Fibroblast of lung (primary cell): ENCODE data around the gene ZDHHC13.

Source experiments
- EZH2 ChIP-seq: IDR thresholded peaks from 2 replicates; pipeline ENCODE4 v1.5.1; 2012; ENCODE audit warnings: low read length, control low read depth, mild to moderate bottlenecking; ENCODE audit errors: missing control alignments
- TF ChIP-seq, protein P1 (sequence below), 2 donors: IDR thresholded peaks in 1 of 2; conservative IDR thresholded peaks in 1 of 2; 1 replicate in 1 of 2; 2 replicates in 1 of 2; pipeline ENCODE4 v1.5.1; 2011 to 2012; ENCODE audit warnings: low read length in 2 of 2, control low read depth in 1 of 2, inconsistent platforms in 1 of 2, low read depth in 1 of 2, mild to moderate bottlenecking in 1 of 2

DNA sequence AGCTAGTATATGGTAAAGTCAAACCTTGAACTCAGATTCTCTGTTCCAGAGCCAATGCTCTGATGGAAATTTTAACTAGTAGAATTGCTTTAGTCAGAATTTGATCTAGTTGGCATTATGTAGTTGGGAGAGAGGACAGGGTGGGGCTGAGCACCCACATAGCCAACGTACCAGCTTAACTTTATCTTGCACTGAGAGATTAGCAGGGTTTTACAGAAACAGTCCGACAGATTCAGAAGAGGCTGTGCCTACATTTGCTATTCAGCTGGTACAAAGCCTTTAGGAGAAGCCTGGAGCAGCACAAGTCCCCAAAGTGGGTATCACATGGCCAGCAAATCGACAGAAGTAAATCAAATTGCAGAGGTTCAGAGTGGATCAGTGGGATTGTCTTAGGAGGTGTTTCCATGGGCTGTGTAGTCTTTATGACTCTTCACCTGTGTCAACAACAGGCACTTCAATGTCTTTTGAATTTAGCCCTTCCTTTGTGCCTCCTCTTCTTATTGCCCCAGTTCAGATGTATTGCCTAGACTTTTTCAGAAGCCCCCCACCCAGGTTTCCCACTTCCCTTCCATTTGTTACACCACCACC, 92.1 kb downstream of the ZDHHC13 start:
- no peak for TF ChIP-seq EZH2
- TF ChIP-seq, protein P1, sequence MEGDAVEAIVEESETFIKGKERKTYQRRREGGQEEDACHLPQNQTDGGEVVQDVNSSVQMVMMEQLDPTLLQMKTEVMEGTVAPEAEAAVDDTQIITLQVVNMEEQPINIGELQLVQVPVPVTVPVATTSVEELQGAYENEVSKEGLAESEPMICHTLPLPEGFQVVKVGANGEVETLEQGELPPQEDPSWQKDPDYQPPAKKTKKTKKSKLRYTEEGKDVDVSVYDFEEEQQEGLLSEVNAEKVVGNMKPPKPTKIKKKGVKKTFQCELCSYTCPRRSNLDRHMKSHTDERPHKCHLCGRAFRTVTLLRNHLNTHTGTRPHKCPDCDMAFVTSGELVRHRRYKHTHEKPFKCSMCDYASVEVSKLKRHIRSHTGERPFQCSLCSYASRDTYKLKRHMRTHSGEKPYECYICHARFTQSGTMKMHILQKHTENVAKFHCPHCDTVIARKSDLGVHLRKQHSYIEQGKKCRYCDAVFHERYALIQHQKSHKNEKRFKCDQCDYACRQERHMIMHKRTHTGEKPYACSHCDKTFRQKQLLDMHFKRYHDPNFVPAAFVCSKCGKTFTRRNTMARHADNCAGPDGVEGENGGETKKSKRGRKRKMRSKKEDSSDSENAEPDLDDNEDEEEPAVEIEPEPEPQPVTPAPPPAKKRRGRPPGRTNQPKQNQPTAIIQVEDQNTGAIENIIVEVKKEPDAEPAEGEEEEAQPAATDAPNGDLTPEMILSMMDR (conservative IDR thresholded peaks at IDR 0.05 in 1 of 2, IDR thresholded peaks at IDR 0.05 in 1 of 2; ENCODE audit: low read depth in 1 of 2, low read length in 2 of 2) = no peak
